Hepatocyte (in vitro differentiated cells): ENCODE results near the gene DSCAML1.

Experiments
- CTCF ChIP-seq: fragments of 200-600 bp; sonication (generic); IDR thresholded peaks from 2 replicates; pipeline ENCODE4 v1.5.1; 2016; ENCODE audit warnings: antibody characterized with exemption, mild to moderate bottlenecking; ENCODE audit not compliant: poor library complexity
- EZH2 ChIP-seq: fragments of 200-600 bp; sonication (generic); IDR thresholded peaks from 2 replicates; pipeline ENCODE4 v1.6.1; 2016; ENCODE audit warnings: antibody characterized with exemption, mild to moderate bottlenecking, borderline replicate concordance
- EZH2phosphoT487 ChIP-seq: fragments of 200-600 bp; sonication (generic); IDR thresholded peaks from one replicate; pipeline ENCODE4 v1.6.1; 2018; ENCODE audit warnings: antibody characterized with exemption, mild to moderate bottlenecking, low read depth, moderate library complexity; ENCODE audit not compliant: unreplicated experiment, severe bottlenecking

- TF ChIP-seq EZH2 = no peak
- TF ChIP-seq CTCF = no peak
- no peak for TF ChIP-seq EZH2phosphoT487
These were observed 36.4 kb upstream of the DSCAML1 start for GRCh38 chr11:117833401-117833891.
